ENCODE measurements around the gene CCDC81. TPM values are rescaled to one million over a fixed set of nuclear protein-coding genes. Genes with fewer than 3 reads are reported as not detected.
"Not testable (repeated sequence)": the region's sequence is repeated elsewhere in the genome, so short reads cannot be mapped to it uniquely, and the experiment has no call there.

Gene CCDC81
- polyA plus RNA-seq, 1 donor: 0.76 TPM

- DNase-seq (ENCODE audit: low read depth): no peak
Measured at GRCh38 chr11:86386746-86387145, 12.1 kb downstream of the CCDC81 start.

GRCh38 chr11:86388198-86388597 lies 13.5 kb downstream of the CCDC81 start:
- DNase-seq (ENCODE audit: low read depth): no peak

DNA sequence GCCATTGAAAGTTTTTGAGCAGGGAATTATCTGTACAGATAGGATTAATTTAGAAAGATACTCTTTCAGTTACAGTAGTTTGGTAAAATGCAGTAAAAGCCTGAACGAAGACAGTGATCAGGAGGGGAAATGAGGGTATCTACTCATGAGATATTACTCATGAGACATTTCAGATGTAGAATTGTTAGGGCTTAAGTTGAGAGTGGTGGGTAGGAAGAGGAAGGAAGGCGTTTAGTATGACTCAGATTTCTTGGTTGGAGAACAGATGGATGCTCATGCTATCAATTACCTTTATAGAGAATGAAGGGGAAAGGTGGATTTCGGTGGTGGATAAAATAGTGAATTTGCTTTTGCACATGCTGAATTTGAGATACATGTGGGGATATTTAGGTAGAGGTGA lies 15.8 kb downstream of the CCDC81 start:
- no peak for DNase-seq (ENCODE audit: low read depth)

- DNase-seq (ENCODE audit: low read depth): no peak
Measured at GRCh38 chr11:86395061-86395551, 20.4 kb downstream of the CCDC81 start.

DNA sequence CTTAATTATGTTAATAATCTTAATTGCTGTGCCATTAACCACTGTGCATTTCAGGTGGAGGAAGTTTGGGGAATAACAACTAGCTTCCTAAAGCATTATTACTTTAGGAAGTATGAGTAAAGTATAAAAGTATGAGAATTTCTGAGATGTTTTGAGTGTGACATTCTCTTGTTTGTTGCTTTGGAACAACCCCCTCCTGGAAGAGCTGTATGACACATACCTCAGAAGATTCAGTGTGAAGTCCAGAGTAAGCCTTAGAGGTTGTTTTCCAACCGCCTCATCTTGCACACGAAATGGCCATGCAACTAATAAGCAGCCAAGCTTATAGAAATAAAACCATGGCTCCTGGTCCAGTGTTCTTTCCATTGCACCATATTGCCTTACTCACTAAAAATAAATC lies 21.7 kb downstream of the CCDC81 start:
- no peak for DNase-seq (ENCODE audit: low read depth)

GRCh38 chr11:86397351-86397750 lies 22.7 kb downstream of the CCDC81 start:
- no peak for DNase-seq (ENCODE audit: low read depth)

DNA sequence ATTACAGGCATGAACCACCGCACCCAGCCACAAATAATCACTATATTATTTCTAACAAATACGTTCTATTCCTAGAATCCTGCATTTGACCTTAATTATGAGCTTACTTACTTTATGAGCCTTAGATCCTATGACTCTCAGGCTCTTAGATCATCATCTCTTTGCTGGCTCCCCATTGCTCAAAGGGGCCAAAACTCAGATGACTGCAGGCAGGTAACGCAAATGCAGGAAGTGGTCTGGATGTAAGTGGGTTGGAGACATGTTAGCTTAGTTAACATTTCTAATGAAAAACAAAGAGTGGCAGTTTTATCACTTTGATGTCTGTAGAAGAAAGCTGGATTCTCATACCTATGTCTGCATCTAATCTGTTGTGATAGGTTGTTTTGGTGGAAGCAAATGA lies 23.4 kb downstream of the CCDC81 start:
- no peak for DNase-seq (ENCODE audit: low read depth)

GRCh38 chr11:86403458-86403857 lies 28.8 kb downstream of the CCDC81 start:
- DNase-seq (ENCODE audit: low read depth): no peak

- DNase-seq (ENCODE audit: low read depth): no peak
Measured at GRCh38 chr11:86408845-86409244, 34.2 kb downstream of the CCDC81 start.

GRCh38 chr11:86414032-86414431 lies 39.3 kb downstream of the CCDC81 start:
- DNase-seq (ENCODE audit: low read depth): no peak

GRCh38 chr11:86415026-86415425 lies 40.3 kb downstream of the CCDC81 start:
- DNase-seq (ENCODE audit: low read depth): no peak

DNA sequence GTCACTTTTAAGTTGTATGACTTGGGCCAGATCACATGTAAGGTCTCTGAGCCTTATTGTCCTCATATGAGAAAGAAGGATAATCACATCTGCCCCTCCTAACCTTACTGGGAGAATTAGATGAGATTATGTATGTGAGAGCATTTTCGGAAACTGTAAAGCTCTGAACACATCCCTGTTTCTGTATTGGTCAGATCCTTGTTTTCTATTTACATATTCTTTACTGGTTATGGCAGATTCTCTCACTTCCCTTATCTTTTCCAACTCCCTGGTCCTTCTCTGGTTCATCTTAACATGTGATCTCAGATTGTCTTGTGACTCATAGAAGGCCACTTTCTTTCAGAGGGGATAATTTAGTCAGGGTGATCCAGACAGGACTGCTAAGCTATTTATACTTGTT lies 41.8 kb downstream of the CCDC81 start:
- no peak for DNase-seq (ENCODE audit: low read depth)

GRCh38 chr11:86416951-86417350 lies 42.3 kb downstream of the CCDC81 start:
- not testable (repeated sequence) for DNase-seq (ENCODE audit: low read depth)

- DNase-seq (ENCODE audit: low read depth): no peak
Measured at GRCh38 chr11:86418106-86418505, 43.4 kb downstream of the CCDC81 start.

- no peak for DNase-seq (ENCODE audit: low read depth)
Measured at GRCh38 chr11:86418513-86418912, 43.8 kb downstream of the CCDC81 start.

- peak; percentile 39 for DNase-seq (ENCODE audit: low read depth)
Measured at GRCh38 chr11:86418917-86419316, 44.2 kb downstream of the CCDC81 start.

GRCh38 chr11:86421946-86422345 lies 47.3 kb downstream of the CCDC81 start:
- no peak for DNase-seq (ENCODE audit: low read depth)

DNA sequence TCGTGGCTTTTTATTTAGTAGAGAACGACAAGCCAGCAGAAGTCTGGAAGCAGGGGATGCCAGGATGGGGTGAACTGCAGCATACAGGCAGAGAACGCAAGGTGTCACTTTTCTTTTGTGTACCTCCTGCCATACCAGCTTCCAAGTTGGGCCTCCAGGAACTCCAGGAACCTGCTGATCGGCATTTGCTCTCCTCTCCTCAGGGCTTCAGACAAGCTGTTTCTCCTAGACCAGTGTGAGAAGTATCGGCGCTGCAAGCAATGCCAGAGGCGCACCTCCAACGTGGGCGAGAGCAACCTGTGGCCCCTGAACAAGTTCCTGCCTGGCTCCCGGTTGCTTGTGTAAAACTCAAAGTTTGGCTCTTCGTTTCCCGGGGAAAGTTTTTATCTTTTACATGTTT lies 47.7 kb downstream of the CCDC81 start:
- DNase-seq (ENCODE audit: low read depth): no peak

- not testable (repeated sequence) for DNase-seq (ENCODE audit: low read depth)
Measured at GRCh38 chr11:86423488-86423887, 48.8 kb downstream of the CCDC81 start.

GRCh38 chr11:86427441-86427840 lies 52.8 kb downstream of the CCDC81 start:
- no peak for DNase-seq (ENCODE audit: low read depth)

- no peak for DNase-seq (ENCODE audit: low read depth)
Measured at GRCh38 chr11:86431258-86431657, 56.6 kb downstream of the CCDC81 start.

DNA sequence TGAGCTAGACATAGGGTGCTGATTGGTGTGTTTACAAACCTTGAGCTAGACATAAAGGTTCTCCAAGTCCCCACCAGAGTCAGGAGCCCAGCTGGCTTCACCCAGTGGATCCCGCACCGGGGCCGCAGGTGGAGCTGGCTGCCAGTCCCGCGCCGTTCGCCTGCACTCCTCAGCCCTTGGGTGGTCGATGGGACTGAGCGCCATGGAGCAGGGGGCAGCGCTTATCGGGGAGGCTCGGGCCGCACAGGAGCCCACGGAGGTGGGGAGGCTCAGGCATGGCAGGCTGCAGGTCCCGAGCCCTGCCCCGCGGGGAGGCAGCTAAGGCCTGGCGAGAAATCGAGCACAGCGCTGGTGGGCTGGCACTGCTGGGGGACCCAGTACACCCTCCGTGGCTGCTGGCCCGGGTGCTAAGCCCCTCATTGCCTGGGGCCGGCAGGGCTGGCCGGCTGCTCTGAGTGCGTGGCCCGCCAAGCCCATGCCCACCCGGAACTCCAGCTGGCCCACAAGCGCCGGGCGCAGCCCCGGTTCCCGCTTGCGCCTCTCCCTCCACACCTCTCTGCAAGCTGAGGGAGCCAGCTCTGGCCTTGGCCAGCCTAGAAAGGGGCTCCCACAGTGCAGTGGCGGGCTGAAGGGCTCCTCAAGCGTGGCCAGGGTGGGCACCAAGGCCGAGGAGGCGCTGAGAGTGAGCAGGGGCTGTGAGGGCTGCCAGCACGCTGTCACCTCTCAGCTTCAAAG lies 58.8 kb downstream of the CCDC81 start:
- not testable (repeated sequence) for DNase-seq (ENCODE audit: low read depth)

DNA sequence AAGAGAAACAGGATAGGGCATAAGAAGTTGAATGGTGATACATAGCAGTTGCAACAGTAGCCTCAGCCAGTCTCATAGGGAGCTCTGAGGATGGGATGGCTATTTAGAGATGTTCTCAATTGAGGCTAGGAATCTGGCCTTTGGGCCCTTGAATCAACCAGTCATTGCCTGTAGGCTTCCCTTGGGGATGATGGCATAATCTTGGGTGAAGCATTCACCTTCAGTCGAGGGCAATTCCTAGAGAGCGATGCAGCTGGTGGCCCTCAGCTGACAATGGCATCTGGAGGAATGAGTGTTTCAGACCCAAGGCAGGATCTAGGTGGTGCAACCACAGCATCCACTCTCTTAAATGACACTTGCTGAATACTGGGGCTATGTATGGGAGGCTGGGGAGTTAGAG lies 61.0 kb downstream of the CCDC81 start:
- DNase-seq (ENCODE audit: low read depth): no peak

GRCh38 chr11:86438685-86439084 lies 64.0 kb downstream of the CCDC81 start:
- DNase-seq (ENCODE audit: low read depth): no peak

All from forelimb muscle (tissue), 1 donor.